HG03575 (cell line): ENCODE results near the gene SLC31A1.

ENCODE experiments used
- ATAC-seq: cut with Tn5 transposase; IDR thresholded peaks from one replicate; pipeline ENCODE4 v1.9.1; 2021; ENCODE audit not compliant: unreplicated experiment, insufficient number of reproducible peaks, low FRiP score; ENCODE audit errors: extremely low read depth

Gene SLC31A1

GRCh38 chr9:113296796-113297558 is 75.6 kb downstream of the SLC31A1 start:
- ATAC-seq = no peak

DNA sequence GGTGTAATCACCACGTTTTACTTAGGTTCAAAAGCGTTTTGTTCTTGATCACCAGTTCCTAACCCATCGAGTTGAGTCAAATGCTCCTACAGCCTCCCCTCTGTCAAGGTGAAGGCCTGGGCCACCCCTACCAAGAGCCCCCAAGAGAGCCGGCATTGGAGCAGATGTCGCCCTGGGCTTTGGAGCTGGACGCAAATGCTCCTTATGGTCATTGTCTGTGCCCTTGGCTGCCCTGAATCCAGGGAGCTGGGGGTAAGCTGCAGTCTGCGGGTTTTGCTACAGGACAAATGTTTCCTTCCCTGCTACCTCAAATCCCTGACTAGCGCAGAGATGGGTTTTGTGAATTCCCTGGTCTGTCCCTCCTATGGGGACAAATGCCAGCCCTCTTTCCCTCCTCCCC is 77.0 kb downstream of the SLC31A1 start:
- no peak for ATAC-seq

GRCh38 chr9:113298924-113299770 is 77.8 kb downstream of the SLC31A1 start:
- ATAC-seq = no peak

DNA sequence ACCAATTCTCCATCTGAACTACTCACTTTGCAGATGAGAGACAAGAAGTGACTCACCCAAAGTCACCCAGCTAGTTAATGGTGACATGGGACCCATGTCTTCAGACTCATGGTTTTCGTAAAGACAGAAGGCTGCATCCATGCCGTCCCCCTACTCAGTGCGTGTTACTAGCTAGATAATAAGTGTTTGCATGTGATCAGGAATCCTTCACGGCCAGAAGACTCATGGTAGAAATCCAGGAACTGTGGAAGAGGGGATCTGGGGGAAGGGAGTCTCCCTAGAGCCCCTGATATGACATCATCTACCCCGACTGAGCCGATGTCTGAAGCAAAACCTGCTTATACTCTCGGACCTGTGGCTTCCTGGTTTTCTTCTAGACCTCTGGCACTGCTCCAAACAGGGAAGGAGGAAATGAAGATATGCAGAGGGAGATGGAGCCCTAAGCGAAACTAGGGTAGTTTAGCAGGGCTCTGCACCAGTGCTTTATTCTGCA is 78.5 kb downstream of the SLC31A1 start:
- ATAC-seq = no peak

GRCh38 chr9:113301548-113301947 is 80.2 kb downstream of the SLC31A1 start:
- no peak for ATAC-seq

GRCh38 chr9:113302792-113303418 is 81.6 kb downstream of the SLC31A1 start, which contains the start of gene RNF183:
Gene RNF183, minus strand, starts transcription at chr9:113303376. Its CDS starts 5,192 bp downstream, at chr9:113298184.
- no peak for ATAC-seq

GRCh38 chr9:113306566-113306965 is 85.2 kb downstream of the SLC31A1 start:
- ATAC-seq = no peak

GRCh38 chr9:113307396-113307975 is 86.1 kb downstream of the SLC31A1 start:
- no peak for ATAC-seq

GRCh38 chr9:113309204-113309813 is 88.0 kb downstream of the SLC31A1 start:
- no peak for ATAC-seq

DNA sequence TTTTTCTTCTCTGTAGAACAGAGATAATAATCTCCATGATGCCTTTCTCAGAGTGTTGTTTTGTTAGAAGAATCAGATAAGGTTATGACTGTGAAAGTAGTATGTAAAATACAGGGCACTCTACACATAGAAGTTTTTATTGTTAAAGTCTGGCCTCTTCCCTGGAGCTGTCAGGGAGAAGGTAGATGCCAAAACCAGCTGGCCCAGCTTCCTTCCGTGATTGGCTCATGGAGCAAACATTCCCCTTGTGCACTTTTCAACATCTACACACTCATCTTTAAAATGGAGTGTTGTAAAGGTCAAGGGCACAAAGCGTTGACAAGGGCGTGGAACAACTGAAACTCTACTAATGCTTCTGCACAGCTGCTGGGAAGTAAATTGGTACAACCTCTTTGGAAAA is 89.2 kb downstream of the SLC31A1 start:
- no peak for ATAC-seq

GRCh38 chr9:113311961-113312360 is 90.6 kb downstream of the SLC31A1 start:
- ATAC-seq = no peak

DNA sequence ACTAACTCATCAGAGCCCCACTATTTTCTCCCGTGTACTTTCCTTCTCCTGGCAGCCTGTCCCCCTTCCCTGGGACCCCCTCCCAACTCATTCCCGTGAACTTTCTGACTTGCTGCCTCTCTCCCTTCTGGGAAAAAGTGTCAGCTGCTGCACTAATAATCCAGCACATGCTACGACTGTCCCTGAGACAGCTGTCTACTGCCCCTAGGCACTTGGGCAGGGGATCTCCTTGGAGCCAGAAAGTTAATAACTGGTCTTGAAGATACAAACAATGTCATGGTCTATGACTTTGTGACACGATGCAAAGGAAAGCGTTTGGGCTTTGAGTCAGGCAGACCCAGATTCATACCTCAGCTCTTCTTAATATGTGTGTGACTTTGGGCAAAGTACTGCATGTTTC is 91.9 kb downstream of the SLC31A1 start:
- no peak for ATAC-seq
